HepG2 (cell line): ENCODE results near the gene SIVA1. TPM values are rescaled to one million over a fixed set of nuclear protein-coding genes. Genes with fewer than 3 reads are reported as not detected.

ENCODE experiments used
- ETV5 ChIP-seq: IDR thresholded peaks from 2 replicates; pipeline ENCODE4 v1.6.1; 2018; ENCODE audit warnings: missing biosample characterization, missing genetic modification reagents, inconsistent platforms, borderline replicate concordance
- FIP1L1 ChIP-seq: fragments of 200-400 bp; formaldehyde crosslinking; IDR thresholded peaks from 2 replicates; pipeline ENCODE4 v1.6.1; 2018; ENCODE audit warnings: low read depth, mild to moderate bottlenecking, low read length, moderate library complexity, borderline replicate concordance; ENCODE audit not compliant: insufficient read depth
- JDP2 ChIP-seq: sonication (generic); formaldehyde crosslinking; IDR thresholded peaks from 2 replicates; pipeline ENCODE4 v1.8.1; 2022; ENCODE audit warnings: missing genetic modification reagents, borderline replicate concordance
- MXD4 ChIP-seq: IDR thresholded peaks from 2 replicates; pipeline ENCODE4 v1.6.1; 2016; ENCODE audit warnings: mild to moderate bottlenecking, missing biosample characterization, missing genetic modification reagents
- RAD21 ChIP-seq: fragments of 450-650 bp; formaldehyde crosslinking; IDR thresholded peaks from 2 replicates; pipeline ENCODE4 v1.5.0; 2020; ENCODE audit warnings: mild to moderate bottlenecking
- SIN3A ChIP-seq: IDR thresholded peaks from 2 replicates; pipeline ENCODE4 v1.6.1; 2011; ENCODE audit warnings: low read depth, mild to moderate bottlenecking, control low read depth, low read length, borderline replicate concordance
- SNAPC2 ChIP-seq: sonication (generic); formaldehyde crosslinking; IDR thresholded peaks from 2 replicates; pipeline ENCODE4 v1.8.1; 2022; ENCODE audit warnings: mild to moderate bottlenecking, missing genetic modification reagents
- SRF ChIP-seq: IDR thresholded peaks from 2 replicates; pipeline ENCODE4 v1.6.1; 2011; ENCODE audit warnings: mild to moderate bottlenecking, low read depth, low read length, moderate library complexity
- TARDBP ChIP-seq: sonication (generic); formaldehyde crosslinking; IDR thresholded peaks from 2 replicates; pipeline ENCODE4 v1.8.0; 2022; ENCODE audit warnings: mild to moderate bottlenecking, missing genetic modification reagents
- TMF1 ChIP-seq: sonication (generic); formaldehyde crosslinking; IDR thresholded peaks from 2 replicates; pipeline ENCODE4 v1.8.1; 2022; ENCODE audit warnings: low read depth, missing genetic modification reagents
- YEATS4 ChIP-seq: sonication (generic); formaldehyde crosslinking; IDR thresholded peaks from 2 replicates; pipeline ENCODE4 v1.4.0; 2020; ENCODE audit warnings: missing genetic modification reagents, borderline replicate concordance
- ZBTB7B ChIP-seq: sonication (generic); formaldehyde crosslinking; IDR thresholded peaks from 2 replicates; pipeline ENCODE4 v1.4.0; 2020; ENCODE audit warnings: missing genetic modification reagents
- ZNF260 ChIP-seq: sonication (generic); formaldehyde crosslinking; IDR thresholded peaks from 2 replicates; pipeline ENCODE4 v1.4.0; 2020; ENCODE audit warnings: missing genetic modification reagents, low read depth, mild to moderate bottlenecking, borderline replicate concordance
- ZNF790 ChIP-seq: sonication (generic); formaldehyde crosslinking; IDR thresholded peaks from 2 replicates; pipeline ENCODE4 v1.8.0; 2022; ENCODE audit warnings: missing genetic modification reagents, mild to moderate bottlenecking, borderline replicate concordance
- polyA plus RNA-seq, 8 experiments: library from polyadenylated mRNA; depleted of rRNA in 3 of 8; stranded (reverse) in 7 of 8; unstranded in 1 of 8; fragments of >200 nt; fragmentation: Illumina TruSeq in 4 of 8; extraction: Trizol in 4 of 8; gene quantifications; 2 replicates each; pipeline versions ENCODE4 v1.2.1 to v1.2.3, GENCODE V29; 2011 to 2016; ENCODE audit warnings: low read depth in 4 of 8, missing spikeins in 1 of 8, mixed read lengths in 1 of 8; ENCODE audit not compliant: insufficient read depth in 1 of 8
- total RNA-seq, 5 experiments: library from RNA; depleted of rRNA; stranded (reverse); fragments of >200 nt; fragmentation: Illumina TruSeq; extraction: Trizol; gene quantifications; 2 replicates each; pipeline ENCODE4 v1.2.3, GENCODE V29; 2016; ENCODE audit warnings: low read depth in 1 of 5
- TF ChIP-seq, protein P1 (sequence below): sonication (generic); formaldehyde crosslinking; IDR thresholded peaks from 2 replicates; pipeline ENCODE4 v1.4.0; 2020; ENCODE audit warnings: missing genetic modification reagents
- TF ChIP-seq, protein P2 (sequence below): sonication (generic); formaldehyde crosslinking; IDR thresholded peaks from 2 replicates; pipeline ENCODE4 v1.4.0; 2020; ENCODE audit warnings: missing genetic modification reagents
- TF ChIP-seq, protein P3 (sequence below): sonication (generic); formaldehyde crosslinking; IDR thresholded peaks from 2 replicates; pipeline ENCODE4 v1.4.0; 2020; ENCODE audit warnings: missing genetic modification reagents

The SIVA1 gene
- total and polyA plus RNA-seq, 2 of the 13 experiments (the other 11 are each of a cell fraction or from before 2014, with no cell fraction given) = 123 to 186 TPM

DNA sequence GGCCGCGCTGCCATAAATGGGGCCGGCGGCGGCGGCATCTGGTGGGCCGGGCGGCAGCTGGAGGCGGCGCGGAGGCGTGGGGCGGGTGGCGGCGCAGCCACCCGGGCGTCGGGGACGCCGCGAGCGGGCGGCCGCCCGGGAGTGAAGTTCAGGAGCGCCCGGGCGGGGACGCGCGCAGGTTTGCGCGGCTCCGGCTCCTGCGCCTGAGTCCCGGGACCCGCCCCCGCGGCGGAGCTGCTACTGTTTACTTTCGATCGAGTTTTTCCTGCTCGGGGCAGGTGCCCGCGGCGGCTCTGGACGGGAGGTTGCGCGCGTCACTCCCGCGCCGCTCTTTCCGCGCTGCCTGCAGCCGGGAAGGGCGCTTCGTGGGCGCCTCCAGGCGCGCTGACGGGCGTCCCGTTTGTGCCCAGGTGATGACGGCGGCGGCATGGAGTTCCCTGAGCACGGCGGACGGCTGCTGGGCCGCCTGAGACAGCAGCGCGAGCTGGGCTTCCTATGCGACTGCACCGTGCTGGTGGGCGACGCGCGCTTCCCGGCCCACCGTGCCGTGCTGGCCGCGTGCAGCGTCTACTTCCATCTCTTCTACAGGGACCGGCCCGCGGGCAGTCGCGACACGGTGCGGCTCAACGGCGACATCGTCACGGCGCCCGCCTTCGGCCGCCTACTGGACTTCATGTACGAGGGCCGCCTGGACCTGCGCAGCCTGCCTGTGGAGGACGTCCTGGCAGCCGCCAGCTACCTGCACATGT lies 48.0 kb downstream of the SIVA1 start, which contains the start of gene ZBTB42 (continued):
- TF ChIP-seq, protein P1, sequence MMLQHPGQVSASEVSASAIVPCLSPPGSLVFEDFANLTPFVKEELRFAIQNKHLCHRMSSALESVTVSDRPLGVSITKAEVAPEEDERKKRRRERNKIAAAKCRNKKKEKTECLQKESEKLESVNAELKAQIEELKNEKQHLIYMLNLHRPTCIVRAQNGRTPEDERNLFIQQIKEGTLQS (CRISPR knock-in tag) = 0 out of 2 replicates have a peak, but pooled peaks have one; percentile 8
- TF ChIP-seq TARDBP (CRISPR knock-in tag) = 0 out of 2 replicates have a peak, but pooled peaks have one; percentile 32
- TF ChIP-seq, protein P2, sequence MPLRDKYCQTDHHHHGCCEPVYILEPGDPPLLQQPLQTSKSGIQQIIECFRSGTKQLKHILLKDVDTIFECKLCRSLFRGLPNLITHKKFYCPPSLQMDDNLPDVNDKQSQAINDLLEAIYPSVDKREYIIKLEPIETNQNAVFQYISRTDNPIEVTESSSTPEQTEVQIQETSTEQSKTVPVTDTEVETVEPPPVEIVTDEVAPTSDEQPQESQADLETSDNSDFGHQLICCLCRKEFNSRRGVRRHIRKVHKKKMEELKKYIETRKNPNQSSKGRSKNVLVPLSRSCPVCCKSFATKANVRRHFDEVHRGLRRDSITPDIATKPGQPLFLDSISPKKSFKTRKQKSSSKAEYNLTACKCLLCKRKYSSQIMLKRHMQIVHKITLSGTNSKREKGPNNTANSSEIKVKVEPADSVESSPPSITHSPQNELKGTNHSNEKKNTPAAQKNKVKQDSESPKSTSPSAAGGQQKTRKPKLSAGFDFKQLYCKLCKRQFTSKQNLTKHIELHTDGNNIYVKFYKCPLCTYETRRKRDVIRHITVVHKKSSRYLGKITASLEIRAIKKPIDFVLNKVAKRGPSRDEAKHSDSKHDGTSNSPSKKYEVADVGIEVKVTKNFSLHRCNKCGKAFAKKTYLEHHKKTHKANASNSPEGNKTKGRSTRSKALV (CRISPR knock-in tag) = peak; percentile 90
- peak; percentile 52; the same call in 1 of the 2 replicates for TF ChIP-seq YEATS4 (CRISPR knock-in tag)
- TF ChIP-seq SNAPC2 = 0 out of 2 replicates have a peak, but pooled peaks have one; percentile 21
- peak; percentile 70; the same call in 1 of the 2 replicates for TF ChIP-seq TMF1 (CRISPR knock-in tag)
- TF ChIP-seq JDP2 (CRISPR knock-in tag) = no peak
- TF ChIP-seq ETV5 (CRISPR knock-in tag) = peak; percentile 29; the same call in 1 of the 2 replicates
- TF ChIP-seq ZNF790 (CRISPR knock-in tag) = peak; percentile 66; the same call in 1 of the 2 replicates
- TF ChIP-seq SIN3A = peak; percentile 55; the same call in 1 of the 2 replicates
- TF ChIP-seq FIP1L1 = no peak
- peak; percentile 43; the same call in 1 of the 2 replicates for TF ChIP-seq RAD21 (CRISPR knock-in tag)
- no peak; the same call in 1 of the 2 replicates for TF ChIP-seq ZBTB7B (CRISPR knock-in tag)
- TF ChIP-seq MXD4 (CRISPR knock-in tag) = peak; percentile 38; the same call in 1 of the 2 replicates
- peak; percentile 52; the same call in 1 of the 2 replicates for TF ChIP-seq SRF
- TF ChIP-seq, protein P3, sequence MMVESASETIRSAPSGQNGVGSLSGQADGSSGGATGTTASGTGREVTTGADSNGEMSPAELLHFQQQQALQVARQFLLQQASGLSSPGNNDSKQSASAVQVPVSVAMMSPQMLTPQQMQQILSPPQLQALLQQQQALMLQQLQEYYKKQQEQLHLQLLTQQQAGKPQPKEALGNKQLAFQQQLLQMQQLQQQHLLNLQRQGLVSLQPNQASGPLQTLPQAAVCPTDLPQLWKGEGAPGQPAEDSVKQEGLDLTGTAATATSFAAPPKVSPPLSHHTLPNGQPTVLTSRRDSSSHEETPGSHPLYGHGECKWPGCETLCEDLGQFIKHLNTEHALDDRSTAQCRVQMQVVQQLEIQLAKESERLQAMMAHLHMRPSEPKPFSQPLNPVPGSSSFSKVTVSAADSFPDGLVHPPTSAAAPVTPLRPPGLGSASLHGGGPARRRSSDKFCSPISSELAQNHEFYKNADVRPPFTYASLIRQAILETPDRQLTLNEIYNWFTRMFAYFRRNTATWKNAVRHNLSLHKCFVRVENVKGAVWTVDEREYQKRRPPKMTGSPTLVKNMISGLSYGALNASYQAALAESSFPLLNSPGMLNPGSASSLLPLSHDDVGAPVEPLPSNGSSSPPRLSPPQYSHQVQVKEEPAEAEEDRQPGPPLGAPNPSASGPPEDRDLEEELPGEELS (CRISPR knock-in tag) = peak; percentile 12; the same call in 1 of the 2 replicates
- TF ChIP-seq ZNF260 = no peak
